Activated CD8-positive, alpha-beta memory T cell treated with anti-CD3 and anti-CD28 coated beads, Interleukin-2, amount 50 U/mL, for 4 hours (primary cell): ENCODE data around the gene RAB31.

Experiments
- DNase-seq: peaks from one replicate; pipeline ENCODE4 v3.0.0-alpha.2; 2020

RAB31 gene

DNA sequence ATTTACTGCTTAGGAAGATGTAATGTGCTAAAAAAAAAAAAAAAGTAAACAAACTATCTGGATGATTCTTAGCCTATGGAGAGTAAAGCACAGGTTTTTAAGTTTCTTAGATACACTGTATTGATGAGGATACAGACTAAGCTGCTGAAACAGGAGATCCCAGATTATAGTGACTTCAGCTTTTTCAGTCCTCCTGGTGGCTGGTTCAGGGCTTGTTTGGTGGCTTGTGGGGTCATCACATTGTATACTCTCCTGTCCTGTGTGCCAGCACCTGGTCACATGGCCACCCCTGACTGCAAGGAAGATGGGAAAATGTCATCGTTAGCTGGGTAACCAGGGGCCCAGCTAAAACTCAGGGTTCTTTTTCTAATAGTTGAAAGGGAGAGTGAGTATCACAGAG, 31.4 kb downstream of the RAB31 start:
- DNase-seq = no peak

DNA sequence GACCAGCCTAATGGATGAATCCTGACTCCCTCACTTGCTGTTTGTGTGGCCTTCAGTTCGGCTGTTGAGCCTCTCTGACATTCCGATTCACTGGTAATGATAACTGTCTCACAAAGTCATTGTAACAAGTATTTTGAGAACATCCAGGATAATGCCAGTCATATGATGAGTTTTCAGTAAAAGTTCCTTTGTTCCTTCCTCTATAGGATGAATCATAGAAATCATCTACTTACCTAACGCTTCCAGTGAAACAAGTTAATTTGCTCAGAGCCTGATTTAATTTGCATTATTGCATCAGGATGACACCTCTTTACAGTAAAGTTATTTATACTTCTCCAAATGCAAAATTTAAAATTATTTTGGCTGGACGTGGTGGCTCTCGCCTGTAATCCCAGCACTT, 32.0 kb downstream of the RAB31 start:
- no peak for DNase-seq

DNA sequence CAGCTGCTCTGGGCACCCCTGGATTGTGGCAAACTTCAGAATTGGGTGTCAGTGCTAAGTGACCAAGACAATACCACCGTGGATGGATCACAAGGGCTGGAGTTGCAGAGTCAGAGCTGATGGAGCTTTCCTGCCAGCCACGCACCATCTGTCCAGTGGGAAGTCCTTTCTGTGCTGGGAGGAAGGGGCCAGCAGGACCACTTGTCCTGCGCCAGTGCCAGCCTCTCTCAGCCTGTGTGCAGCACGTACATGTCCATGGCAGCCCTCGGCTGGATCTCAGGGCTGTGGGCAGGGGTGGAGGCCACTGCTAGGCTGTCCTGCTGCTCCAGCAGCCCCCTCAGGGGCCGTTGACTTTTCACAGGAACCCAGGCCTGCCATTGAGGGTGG, 33.3 kb downstream of the RAB31 start:
- no peak for DNase-seq

DNA sequence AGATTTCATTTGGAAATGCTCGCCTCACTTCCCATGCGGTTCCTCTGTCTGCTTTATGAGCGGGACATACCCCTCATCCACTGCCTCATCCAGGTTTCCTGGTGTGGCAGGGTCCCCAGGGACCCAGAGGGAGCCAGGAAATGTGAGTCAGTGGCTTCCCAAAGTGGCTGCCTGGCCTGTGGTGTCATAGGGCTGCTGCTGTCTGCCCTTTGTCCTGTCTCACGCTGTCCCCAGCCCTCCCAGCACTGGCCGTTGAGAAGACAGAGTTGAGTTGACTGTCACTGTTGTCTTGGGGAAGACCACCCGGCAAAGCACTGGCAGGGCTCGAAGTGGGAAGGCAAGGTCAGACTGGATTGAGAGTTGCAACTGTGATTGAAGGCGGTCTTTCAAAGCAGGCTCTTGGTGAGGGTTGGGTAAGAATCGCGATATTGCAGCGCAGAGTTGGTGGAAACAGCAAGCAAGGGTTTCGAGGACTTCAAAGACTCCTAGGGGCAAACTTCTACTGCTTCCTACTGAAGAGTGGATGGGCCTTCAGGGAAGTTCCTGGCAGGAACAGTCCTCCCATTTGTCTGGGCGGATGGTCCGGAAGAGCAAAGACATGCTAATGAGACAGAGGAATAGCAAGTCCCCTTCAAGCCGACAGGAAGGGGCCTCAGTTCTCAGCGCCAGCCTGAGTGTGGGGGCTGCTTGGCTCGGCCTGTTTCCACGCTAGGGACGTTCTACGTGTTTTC, 33.9 kb downstream of the RAB31 start:
- no peak for DNase-seq

DNA sequence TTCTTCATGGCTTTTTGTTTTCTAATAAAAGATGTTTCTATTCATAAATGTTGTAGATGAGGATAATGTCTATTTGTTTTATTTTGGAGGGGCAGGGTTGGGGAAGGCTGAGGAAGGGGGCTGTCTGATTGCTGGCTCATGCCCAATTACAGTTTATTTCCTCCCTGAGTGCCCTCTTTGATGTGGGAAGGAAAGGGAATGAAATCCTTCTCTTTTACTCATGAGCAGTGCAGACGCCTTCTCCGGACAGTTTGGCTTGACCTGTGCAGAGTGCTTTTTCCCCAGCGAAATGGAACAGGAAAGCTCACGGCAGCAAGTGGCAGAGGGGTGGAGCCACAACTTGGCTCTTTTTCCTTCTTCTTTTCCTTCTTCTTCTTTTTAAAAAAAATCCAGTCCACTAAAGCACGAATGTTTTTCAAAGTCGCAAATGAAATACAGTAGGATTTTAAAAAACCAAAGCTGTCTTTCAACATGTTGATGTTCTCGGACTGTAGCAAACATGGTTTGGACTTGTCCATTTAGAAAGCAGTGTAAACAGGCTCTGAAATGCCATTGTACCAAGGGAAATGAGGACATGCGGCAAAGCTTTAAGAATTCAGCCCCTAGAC, 34.5 kb downstream of the RAB31 start:
- no peak for DNase-seq

DNA sequence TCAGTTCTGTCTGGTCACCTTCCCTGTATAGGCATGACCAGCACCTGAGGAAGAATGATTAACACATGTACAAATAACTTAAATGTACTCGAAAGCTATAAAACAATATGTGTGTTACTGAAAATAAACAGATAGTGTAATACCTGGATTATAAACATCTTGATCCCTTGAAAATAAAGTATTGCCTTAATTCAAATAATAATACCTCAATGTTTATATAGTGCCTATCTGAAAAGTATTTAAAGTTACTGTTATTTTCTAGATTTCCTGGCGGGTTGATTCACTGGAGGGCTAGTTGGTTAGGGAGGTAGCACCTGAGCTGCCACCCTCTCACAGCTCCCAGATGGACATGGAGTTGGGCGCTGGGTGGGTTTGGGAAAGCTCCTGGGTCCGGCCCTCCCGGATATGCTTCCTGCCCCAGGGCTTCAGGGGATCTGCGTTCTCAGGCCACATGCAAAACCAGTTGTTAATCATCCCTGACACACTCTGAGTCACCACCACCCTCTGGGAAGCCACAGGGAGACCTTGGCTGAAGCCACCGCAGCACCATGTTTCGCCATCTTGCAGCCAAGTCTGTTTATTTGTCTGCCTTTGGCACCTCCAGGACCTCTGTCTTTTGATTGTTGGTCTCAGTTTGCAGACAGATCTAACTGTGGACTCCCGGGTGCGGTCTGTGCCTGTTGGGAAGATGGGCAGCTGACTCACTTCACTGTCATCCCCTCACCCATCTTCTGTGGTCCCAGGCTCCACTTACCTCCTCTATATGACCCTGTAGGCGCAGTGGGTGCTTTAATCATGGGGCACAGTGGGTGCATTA, 35.3 kb downstream of the RAB31 start:
- no peak for DNase-seq

DNA sequence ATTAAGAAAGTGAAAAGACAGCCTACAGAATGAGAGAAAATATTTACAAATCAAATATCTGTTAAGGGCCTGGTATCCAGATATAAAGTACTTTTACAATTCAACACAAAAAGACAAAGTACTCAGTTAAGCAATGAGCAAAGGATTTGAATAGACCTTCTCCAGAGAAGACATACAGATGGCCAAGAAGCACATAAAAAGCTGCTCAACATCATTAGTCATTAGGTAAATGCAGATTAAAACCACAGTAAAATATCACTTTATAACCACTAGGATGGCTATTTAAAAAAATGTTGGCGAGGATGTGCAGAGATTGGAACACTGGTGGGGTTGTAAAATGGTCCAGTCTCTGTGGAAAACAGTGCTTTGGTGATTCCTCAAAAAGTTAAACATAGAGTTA, 38.9 kb downstream of the RAB31 start:
- DNase-seq = no peak

DNA sequence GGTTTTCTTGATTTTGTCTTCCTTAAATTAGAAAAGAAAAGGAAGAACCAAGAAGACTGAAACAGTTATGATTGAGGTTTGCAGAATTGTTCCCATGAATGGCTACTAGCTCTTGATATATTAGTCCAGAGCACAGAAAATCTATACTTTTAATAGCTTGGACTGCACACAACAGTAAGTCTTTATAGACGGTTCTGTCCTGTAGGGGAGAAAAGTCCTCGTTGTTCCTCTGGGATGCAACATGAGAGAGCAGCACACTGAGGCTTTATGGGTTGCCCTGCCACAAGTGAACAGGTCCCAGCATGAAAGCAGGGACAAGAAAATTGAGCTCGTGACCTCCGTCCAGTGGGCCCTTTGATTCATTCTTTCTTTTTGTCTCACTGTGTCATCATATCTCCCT, 41.5 kb downstream of the RAB31 start:
- no peak for DNase-seq

DNA sequence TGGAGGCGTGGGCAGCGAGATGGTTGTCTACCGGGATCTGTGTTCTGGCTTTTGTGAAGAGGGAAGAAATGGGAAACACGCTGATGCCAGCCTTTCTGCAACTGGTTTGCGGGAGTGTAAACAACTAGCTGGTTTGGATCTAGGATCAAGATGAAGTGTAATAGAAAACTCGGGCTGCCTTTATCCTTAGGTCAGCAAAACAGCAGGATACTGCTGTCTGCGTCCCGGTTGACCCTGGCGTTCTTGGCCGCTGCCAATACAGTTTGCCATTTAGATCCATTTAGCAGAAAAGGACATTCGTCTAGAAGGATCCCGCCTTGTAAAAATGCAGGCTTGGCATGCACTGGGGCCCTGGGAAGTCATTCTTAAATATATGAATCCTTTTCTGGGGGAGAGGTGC, 42.0 kb downstream of the RAB31 start:
- no peak for DNase-seq

DNA sequence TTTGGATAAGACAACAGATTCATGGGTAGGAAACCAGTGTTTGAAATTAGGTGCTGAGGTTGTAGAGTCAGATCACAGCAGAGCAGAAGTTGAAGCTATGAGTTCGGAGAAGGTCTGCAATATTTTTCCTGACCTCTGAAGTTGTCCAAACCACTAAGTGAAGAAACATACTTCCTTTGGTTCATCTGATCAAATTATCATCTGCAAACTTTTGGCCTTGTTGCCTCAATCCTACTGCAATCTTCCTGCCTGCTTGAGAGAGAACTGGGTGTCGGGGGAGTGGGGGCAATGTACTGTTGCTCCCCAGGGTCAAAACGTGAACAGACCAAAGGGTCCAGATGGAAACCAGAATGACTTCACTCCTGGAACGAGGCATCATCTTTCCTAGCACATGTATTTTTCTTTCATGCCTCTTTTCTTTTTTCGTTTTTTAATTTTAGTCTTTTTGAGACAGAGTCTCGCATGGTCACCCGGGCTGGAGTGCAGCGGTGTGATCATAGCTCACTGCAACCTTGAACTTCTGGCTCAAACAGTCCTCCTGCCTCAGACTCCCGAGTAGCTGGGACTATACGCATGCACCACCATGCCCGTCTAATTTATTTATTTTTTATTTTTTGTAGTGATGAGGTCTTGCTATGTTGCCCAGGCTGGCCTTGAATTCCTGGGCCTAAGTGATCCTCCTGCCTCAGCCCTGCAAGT, 42.7 kb downstream of the RAB31 start:
- no peak for DNase-seq

DNA sequence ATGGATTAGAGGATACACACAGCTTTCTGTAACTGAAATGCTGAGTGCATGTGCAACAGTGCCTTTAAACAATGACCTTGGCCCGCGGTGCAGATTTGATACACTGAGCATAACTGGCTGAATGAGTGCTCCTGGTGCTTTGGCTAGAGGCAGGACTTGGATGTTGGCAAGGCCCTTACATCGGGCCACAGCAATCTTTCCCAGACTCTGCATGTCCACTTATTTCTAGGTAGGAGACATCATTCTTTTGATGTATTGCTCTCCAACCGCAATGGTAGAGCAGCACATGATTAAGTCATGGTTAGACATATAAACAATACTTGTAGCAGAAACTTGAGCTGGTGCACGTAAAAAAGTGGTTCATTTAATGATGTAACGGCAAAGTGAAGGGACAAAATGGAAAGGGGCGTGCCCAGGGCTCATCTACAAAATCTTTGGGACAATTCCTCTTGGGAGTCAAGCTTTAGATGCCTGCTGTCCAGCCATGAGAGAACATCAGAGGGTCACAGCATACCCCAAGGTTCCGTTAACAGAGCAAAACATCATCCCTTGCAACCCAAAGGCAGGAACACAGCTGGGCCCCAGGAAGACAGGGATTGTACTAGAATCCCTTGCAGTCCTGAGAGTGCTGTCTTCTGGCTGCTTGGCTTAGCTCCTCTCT, 43.4 kb downstream of the RAB31 start:
- no peak for DNase-seq

DNA sequence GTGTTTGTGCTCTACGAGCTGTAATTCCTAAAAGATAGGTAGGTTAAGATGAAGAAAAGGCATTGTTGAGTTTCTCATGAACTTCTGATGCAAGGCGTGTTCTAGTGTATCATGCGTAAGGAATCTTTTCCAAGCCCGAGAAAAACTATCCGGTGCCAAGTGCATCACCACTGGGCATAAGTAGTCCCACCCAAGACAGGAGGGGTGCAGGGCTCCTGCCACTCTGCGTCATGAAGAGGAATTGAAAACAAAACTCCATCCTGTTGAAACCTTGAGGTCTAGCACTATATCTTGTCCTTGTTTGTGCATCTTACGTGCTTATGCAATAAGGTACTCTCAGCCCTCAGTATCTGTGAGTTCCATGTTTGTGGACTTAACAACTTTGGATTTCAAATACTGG, 45.7 kb downstream of the RAB31 start:
- no peak for DNase-seq

DNA sequence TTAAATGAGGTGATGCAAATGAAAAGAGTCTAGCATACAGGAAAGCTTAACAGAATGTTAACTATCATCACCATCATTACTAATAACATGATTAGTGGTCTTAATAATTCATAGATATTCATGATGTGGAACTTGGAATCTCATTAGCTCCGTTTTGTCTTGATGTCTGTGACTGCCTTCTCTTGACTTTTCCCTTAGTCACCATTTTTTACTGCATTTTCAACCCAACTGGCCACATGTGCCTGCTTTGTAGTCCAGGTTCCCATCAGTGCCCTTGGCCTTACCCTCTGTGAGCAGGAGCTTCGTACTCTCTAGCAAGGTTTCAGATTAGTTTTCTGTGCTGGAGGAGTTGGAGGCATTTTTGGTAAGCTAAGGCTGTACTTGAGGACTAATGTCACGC, 47.0 kb downstream of the RAB31 start:
- DNase-seq = no peak

DNA sequence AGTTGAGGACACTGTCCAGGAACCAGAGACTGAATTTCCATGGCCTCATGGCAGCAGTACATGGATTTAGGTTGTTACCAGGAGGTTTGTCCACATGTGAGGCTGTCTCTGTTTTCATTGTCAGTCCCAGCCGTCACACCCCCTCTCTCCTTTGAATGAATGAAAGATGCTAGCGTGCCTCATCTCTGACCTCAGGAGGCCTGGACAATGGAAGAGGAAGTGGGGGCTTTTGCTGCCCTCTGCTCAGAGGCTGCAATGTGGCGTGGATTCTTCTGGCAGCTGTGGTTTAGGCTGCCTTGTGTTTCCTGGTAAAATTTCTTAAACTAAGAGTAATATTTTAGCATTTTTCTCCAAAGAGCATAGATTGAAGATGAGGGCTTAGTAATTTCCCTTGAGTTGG, 47.5 kb downstream of the RAB31 start:
- DNase-seq = no peak

DNA sequence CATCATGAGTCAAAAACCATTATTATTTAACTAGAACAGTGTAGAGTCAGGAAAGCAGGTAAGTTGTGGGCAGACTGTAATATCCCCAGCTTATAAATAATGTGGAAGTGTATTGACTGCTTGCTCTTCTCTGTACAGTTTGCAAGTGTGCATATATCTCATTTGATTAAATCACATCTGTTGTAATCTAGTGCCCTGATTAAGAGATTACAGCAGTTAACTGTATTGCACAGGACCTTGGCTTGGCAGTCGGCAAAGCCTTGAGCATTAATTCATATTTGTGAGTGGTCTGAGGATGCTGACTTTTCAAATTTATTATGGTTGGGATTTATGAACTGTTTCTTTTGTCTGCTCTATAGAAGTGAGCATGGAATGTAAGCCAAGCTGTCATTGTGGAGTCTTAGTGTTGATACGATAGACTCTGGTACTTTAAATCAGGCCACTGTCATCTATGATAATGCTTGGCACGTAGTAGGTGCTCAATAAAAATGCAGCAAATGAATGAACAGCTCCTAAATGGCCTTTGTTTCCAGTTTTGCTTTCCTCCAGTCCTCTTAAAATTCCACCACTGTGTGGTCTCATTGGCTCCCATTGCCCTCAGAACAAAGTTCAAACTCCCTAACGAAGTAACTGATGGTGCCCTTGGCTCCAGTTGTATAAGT, 48.3 kb downstream of the RAB31 start:
- no peak for DNase-seq

DNA sequence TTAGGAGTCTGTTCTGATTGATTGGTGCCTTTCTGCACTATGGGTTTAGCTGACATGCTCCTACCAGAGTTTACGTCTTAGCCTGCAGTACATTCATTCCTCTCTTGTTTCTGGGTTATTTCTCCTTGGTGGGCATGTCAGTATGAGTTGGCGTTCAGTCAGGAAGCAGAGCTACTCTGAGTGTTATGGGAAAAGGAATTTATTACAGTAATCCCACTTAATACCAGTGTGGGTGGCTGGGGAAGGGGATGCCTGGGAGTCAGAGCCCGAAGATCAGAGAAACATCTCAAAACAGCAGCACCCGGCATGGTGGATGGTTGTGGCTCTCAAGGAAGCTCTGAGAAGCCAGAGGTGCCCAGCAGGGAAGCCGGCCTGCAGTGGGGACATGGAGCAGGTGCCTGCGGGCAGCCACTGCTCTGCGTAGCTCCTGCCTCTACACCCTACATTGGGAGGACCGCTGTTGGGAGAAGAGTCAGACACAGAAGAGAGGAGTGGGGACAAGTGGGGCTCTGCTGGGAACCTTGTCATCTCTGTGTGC, 48.9 kb downstream of the RAB31 start:
- DNase-seq = no peak

DNA sequence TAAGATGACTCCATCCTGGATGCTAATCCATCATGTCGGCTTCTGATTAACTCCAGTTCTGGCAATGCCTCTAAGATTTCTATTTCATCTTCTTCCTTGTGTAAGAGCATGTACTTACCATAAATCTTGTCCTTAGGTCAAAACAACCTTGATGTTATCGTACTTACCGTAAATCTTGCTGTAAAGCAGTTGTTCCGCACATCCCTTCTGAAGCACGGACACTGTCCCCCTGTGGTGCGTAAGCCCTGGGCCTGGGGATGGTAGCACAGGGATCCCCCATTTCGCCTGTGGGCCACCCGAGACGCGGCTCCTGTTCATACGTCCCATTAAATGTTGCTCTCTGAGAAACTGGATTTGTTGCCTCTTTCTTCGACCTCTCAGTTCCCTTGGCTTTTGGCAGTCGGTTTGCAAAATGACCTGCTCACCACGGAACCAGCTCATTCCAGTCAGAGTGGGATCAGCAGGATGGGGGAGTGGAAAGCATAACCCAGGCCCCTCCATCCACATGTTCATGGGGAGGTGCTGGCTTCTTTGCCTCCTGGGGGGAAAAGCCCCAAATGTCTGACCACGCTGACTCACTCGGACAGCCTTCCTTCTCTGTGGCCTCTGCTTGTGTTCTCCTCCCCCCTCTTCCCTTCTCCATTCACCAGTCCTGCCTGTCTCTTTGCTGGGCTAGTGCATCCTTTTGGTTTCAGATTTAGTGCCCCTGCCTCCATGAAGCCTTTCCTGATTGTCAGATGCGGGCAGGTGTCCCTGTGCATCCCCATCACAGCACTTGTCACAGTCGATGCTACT, 49.9 kb downstream of the RAB31 start:
- DNase-seq = no peak

DNA sequence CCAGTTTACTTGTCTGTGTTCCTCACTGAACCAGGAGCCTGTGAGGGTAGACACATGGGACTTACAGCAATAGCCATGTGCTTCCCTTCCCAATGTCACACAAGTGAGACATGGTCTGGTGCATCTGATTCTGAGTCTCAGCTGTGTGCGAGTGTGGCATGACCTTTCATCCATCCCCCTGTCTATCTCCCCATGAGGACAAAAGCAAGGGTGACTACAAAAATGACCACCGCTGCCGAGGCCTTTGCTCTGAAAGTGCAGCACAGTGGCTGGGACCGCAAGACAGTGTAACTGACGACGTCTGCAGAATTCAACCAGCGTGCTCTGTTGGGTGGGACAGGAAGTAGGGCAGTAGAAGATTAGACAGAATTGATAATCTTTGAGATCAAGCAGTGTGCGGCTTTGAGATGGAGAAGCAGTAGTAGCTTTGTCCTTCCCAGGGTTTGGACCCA, 50.5 kb downstream of the RAB31 start:
- no peak for DNase-seq

DNA sequence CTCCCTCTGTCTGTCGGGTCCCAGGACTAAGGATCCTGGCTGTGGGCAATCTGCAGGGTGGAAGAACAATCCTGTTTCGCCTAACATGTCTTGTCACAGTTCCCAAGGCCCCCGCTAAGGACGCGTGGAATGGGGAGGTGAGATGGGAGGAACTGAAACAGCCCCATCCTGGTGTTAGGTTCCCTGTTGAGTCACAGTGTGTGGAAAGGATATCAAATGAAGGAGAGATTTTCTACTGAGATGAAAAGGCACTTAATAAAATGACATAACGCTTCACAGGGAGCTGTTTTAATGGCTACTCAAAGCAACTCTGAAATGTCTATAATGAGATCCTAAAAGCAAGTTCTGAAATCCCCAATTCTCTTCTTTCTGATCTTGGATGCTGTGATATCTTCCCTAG, 52.5 kb downstream of the RAB31 start:
- no peak for DNase-seq

DNA sequence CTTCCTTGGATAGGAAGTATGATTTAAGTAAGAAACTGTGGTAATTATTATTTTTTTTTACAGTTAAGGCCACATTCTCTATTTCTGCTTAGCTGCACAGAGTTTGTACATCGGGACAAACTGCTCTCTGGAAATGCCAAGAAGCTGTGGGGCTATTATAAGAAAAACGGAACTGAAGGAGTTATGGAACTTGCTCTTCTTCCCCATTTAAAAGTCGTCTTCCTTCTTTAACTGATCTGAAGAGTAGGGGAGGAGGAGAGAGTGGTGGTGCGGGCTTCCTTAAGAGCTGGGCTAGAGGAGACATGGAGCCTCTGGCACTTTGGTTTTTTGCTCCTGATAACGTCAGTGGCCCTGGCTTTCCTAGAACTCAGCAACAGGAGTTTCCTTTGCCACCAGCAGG, 54.4 kb downstream of the RAB31 start:
- DNase-seq = no peak

DNA sequence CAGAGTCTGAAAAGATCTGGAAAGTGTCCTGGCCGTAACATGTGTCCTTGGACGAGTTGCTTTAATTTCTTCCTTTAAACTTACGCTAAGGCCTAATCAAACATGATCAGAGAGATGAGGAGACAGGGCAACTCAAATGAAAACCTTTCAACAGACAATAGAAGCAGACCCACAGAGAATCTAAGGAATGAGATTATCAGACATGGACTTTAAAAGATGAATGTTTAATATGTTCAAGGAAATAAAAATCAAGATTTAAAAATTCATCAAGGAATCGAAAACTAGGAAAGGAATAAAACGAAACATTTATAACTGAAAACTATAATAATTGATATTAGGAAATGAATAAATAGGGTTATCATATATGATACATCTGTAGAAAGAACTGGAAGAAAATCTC, 55.1 kb downstream of the RAB31 start:
- no peak for DNase-seq
